Measurements from ENCODE around the gene FBXL7.

- no peak for TF ChIP-seq CTCF (IDR thresholded peaks at IDR 0.05)
- TF ChIP-seq EP300 (IDR thresholded peaks at IDR 0.05): no peak
- TF ChIP-seq POLR2AphosphoS5 (IDR thresholded peaks at IDR 0.05): no peak
- TF ChIP-seq POLR2A (IDR thresholded peaks at IDR 0.05): no peak
Measured at GRCh38 chr5:15693382-15693728, 193.4 kb downstream of the FBXL7 start.

Data from suprapubic skin (tissue), 4 donors.